NK-92 (cell line): ENCODE measurements around the gene COQ10B.
"Not testable (repeated sequence)": the region's sequence is repeated elsewhere in the genome, so short reads cannot be mapped to it uniquely, and the experiment has no call there.

Experiments
- DNase-seq: peaks from one replicate; lab custom pipeline; 2025; ENCODE audit not compliant: unreplicated experiment; lab: John Stamatoyannopoulos, UW

Gene COQ10B

GRCh38 chr2:197450465-197450864 lies 2.9 kb upstream of the COQ10B start:
- DNase-seq = no peak

GRCh38 chr2:197450935-197451358 lies 2.4 kb upstream of the COQ10B start:
- not testable (repeated sequence) for DNase-seq

DNA sequence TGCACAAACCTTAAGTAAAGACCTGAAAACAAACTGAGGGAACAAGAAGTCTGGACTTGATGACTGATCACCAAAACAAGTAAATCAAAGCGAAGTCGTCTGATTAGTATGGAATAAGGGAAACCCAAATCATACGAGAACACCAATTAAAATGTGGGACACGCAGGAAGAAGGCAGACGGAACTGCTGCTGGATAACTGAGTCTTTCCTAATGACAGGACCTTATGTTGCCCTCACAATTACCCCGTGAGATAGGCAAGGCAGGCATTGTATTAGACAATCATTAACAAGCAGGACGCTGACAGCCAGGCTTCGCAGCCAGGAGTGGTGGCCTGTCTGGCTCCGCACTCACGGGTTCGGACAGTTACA lies 614 bp upstream of the COQ10B start:
- no peak for DNase-seq

DNA sequence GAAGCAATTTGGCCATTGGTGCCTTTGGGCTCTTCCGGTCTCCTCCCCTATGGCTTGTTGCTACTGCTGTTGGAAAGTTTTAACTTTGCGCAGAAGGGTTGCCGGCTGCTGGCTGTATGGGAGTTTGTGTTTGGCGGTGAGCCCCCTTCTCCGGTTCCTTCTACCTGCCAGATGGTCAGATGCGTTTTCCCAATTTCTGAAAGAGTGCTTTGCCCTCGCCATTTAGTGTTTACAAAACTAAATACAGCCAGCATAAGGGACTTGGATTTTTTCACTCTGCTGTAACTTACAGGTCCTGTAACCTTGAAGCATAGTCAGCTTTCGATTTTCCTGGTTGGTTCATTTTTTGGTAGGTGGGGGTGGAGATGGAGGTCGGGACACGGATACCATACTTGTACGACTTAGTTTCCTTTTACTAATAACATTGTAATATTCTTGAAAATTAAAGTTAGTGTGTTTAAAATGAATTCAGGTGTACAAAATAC lies 604 bp downstream of the COQ10B start:
- DNase-seq = no peak

DNA sequence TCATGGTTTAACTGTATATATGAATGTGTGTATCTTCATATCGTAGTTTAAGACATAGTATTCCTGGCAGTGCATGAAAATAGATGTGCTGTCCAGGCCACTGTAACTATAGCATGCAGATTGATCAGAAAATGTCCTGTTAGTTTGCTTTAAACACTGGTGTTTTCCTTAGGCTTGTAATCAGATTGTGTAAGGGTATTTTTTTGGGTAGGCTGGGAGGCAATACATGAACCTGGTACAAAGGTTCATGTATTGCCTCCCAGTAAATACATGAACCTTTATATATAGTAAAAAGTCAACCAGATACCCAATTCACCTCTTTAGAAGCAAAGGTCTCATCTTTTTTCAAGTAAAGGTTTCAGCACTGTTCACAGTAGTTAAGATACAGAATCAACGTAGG lies 1.6 kb downstream of the COQ10B start:
- DNase-seq = no peak

DNA sequence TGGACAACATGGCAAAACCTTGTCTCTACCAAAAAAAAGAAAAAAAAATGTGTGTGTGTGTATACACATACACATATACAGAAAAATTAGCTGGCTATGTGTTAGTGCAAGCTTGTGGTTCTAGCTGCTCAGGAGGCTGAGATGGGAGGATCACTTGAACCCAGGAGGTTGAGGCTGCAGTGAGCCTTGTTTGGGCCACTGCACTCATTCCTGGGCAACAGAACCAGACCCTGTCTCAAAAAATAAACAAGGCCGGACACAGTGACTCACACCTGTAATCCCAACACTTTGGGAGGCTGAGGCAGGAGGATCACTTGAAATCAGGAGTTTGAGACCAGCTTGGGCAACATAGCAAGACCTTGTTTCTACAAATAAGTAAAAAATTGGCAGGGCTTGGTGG lies 2.1 kb downstream of the COQ10B start:
- DNase-seq = no peak

DNA sequence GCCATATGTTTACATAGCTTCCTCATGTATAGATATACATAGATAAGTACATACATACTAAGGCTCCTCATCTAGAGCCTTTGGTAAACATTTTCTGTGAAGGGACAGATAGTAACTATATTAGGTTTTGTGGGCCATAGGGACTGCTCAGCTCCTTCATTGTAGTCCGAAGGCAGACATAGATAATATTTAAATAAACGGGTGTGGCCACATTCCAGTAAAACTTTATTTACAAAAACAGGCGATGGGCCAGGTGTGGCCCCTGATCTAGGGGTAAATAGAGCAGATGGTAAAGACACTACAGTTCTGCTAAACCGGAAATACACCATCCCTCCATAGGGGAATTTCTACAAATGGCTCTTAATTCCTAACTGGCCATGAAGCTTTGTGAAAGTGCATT lies 7.3 kb downstream of the COQ10B start:
- no peak for DNase-seq

GRCh38 chr2:197461057-197461456 lies 7.7 kb downstream of the COQ10B start:
- DNase-seq = no peak

DNA sequence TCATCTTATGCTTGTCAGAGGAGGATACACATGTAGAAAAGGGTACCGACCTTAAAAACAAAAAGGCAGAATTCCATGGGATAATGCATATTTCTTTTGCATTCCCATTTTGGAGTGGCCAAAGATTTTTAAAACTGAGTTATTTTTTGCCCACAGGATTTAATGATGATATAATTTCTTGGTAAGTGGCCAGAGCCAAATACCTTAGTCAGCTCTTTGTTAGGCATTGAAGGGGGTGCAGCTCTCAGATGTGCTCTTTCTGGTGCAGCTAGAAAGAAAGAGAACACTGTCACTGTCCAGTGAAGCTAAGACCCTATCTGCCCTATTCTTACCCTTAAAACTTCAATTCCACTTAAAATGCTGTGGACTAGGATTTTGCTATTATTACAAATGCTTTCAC lies 10.8 kb downstream of the COQ10B start:
- DNase-seq = no peak

- no peak for DNase-seq
These were observed 18.8 kb downstream of the COQ10B start for GRCh38 chr2:197472166-197472565.

DNA sequence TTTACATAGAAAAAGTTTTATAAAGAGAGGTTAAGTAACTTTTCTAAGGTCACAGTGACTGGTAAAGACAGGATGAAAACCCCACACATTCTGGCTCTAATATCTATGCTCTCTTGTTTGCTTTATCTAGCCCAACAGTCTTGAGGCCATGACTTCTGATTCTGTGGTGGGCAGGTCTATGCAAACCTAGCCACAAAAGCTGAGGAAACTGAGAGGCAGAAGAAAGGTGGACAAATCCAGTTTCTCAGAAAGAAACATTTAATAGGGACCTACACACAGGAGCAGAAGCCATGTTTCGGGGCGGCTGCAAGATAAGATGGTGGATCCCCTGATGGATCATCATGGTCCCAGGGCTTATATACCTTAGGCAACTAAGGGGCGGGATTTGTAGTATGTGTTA lies 24.4 kb downstream of the COQ10B start:
- no peak for DNase-seq

- no peak for DNase-seq
These were observed 27.0 kb downstream of the COQ10B start for GRCh38 chr2:197480165-197481036.

DNA sequence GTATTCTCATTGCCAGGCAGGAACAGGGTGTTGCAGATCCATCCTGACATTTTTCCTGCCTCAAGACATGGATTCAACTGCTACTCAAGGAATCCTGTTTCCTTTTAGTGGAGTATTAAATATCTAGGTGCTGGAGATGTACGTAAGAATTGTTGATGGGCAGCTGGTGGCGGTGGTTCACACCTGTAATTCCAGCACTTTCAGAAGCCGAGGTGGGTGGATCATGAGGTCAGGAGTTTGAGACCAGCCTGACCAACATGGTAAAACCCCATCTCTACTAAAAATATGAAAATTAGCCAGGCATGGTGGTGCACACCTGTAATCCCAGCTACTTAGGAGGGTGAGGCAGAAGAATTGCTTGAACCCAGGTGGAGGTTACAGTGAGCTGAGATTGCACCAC lies 30.9 kb downstream of the COQ10B start:
- DNase-seq = not testable (repeated sequence)

DNA sequence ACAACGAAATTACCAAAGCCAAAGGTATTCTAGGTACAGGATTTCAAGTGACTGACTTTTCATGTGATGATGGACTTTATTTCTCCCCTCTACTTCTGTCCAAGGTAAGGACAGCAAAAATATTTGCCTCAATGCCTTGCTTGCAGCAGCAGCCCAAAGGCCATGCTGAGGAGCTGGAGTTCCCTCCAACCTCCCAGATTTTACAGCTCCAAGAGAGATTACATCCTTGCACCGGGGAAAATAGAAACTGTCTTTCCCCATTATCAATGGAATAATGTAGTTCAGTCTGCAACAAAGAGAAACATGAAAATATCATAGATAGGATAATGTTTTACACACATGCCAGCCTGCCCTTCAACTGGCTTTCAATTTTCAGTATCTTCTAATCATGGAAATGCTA lies 32.8 kb downstream of the COQ10B start:
- DNase-seq = no peak

DNA sequence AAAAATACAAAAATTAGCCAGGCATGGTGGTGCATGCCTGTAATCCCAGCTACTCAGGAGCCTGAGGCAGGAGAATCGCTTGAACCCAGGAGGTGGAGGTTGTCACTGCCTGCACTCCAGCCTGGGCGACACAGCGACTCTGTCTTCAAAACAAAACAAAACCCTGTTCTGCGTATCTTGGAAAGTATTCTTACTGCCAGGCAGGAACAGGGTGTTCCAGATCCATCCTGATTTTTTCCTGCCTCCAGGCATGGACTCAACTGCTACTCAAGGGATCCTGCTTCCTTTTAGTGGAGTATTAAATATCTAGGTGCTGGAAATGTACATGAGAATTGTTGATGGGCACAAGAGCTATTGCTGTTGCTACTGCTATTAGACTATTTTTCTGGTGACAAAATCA lies 34.0 kb downstream of the COQ10B start:
- DNase-seq = no peak

- no peak for DNase-seq
These were observed 42.2 kb downstream of the COQ10B start for GRCh38 chr2:197495433-197496134.

- DNase-seq = no peak
These were observed 43.3 kb downstream of the COQ10B start for GRCh38 chr2:197496695-197497094.

DNA sequence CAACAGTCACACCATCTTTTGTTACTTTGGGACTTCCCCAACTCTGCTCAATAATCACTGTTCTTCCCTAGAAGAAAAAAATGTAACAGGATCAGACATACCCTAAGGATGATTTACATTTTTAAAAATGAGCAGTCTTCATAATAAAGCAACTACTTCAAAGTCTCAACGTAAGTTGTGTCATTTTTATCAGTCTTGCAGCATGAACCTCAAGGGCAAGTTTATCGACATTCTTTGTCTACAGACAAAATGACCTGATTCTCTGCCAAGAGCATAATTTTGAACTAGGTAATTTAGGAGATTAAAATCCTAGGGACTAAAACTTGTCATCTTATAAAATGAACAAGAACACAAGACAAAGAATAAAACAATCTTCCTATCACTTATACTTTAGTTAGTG lies 44.0 kb downstream of the COQ10B start:
- DNase-seq = no peak

DNA sequence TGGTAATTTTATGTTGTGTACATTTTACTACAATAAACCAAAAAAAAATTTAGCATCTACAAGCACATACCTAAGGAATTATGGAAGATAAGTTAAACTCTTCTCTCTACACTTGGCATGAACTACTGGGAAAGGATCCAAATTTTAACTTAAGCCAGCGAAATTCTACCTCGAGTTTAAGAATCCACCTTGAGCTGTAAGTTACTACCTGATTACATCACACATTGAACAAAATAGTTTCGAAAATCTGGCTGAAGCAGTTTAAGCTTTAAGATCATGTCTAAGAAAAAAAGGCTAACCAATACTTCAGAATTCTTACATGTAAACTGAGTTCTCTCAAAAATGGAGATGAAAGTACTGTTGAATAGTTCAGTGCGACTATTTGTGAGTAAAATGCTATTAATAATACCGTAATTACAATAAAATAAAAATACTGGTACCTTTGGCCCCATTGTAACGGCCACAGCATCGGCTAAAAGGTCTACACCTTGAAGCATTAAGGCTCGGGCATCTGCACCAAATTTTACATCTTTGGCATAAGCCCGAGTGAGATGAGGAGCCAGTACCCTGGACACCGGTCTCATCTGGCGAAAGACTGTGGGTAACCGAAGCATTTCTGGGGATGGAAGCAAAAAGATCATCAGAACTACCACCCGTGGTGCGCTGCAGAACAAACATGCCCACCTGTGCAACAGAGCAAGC lies 45.0 kb downstream of the COQ10B start:
- no peak for DNase-seq

- no peak for DNase-seq
These were observed 45.7 kb downstream of the COQ10B start for GRCh38 chr2:197498937-197499593.
